ENCODE results near the gene AMDHD1. TPM values are rescaled to one million over a fixed set of nuclear protein-coding genes. Genes with fewer than 3 reads are reported as not detected.

AMDHD1 gene
- total and polyA plus RNA-seq, 2 of the 8 experiments (the other 6 are each of a cell fraction or from before 2014, with no cell fraction given): 0.14 TPM; not detected in 1

GRCh38 chr12:95898081-95898480, 45.0 kb upstream of the AMDHD1 start:
- Histone ChIP-seq H3K4ac (replicated peaks; ENCODE audit: insufficient read length, low read depth, low read length) (no peak overlapping the region), H2BK120ac (replicated peaks; ENCODE audit: low read depth, low read length) (no peak overlapping the region), H2BK15ac (ENCODE audit: low read length) (no peak overlapping the region), H3K9ac (replicated peaks in 1 of 4; ENCODE audit: extremely low read depth in 1 of 4, low read depth in 3 of 4, low read length in 3 of 4) (no peak overlapping the region), H3K27ac (ENCODE audit: low read depth, low read length) (no peak overlapping the region), H3K4me2 (ENCODE audit: insufficient read depth in 1 of 2, low read depth in 2 of 2, low read length in 2 of 2) (no peak overlapping the region), H2AK5ac (ENCODE audit: low read depth, low read length) (no peak overlapping the region), H2BK5ac (ENCODE audit: low read depth, low read length) (no peak overlapping the region), H2AFZ (ENCODE audit: low read length) (no peak overlapping the region), H3K23ac (ENCODE audit: insufficient read length) (no peak overlapping the region), H4K5ac (ENCODE audit: insufficient read length, low read depth, low read length) (no peak overlapping the region), H4K91ac (replicated peaks; ENCODE audit: insufficient read length, low read length) (no peak overlapping the region), H3K14ac (ENCODE audit: insufficient read length) (no peak overlapping the region), H3K18ac (ENCODE audit: extremely low read depth, low read length) (no peak overlapping the region), H3K27me3 (replicated peaks in 1 of 4; ENCODE audit: control insufficient read depth in 3 of 4, extremely low read depth in 1 of 4, insufficient read depth in 3 of 4, low read length in 3 of 4) (no peaks in the 10 kb centered on the region), H3K9me3 (ENCODE audit: insufficient read depth in 2 of 2, low read depth in 1 of 2, low read length in 1 of 2) (no peaks in the 10 kb centered on the region), H2BK12ac (ENCODE audit: low read depth, low read length) (no peak overlapping the region), H3K79me2 (ENCODE audit: control insufficient read depth in 1 of 2, insufficient read depth in 2 of 2, low read length in 2 of 2) (no peaks in the 10 kb centered on the region), H3K79me1 (ENCODE audit: low read depth, low read length) (no peaks in the 10 kb centered on the region), H3K56ac (replicated peaks; ENCODE audit: insufficient read length, low read depth, low read length) (no peak overlapping the region), H3K4me1 (replicated peaks in 1 of 4; ENCODE audit: control insufficient read depth in 3 of 4, insufficient read depth in 4 of 4, low read length in 3 of 4) (no peaks in the 10 kb centered on the region), H3K23me2 (ENCODE audit: low read depth, low read length) (no peaks in the 10 kb centered on the region), H3K36me3 (ENCODE audit: control insufficient read depth in 2 of 4, insufficient read depth in 4 of 4, low read length in 3 of 4) (no peaks in the 10 kb centered on the region), H4K20me1 (replicated peaks in 1 of 2; ENCODE audit: control insufficient read depth in 1 of 2, insufficient read depth in 2 of 2, low read length in 2 of 2) (no peaks in the 10 kb centered on the region), H2BK20ac (ENCODE audit: low read length) (no peak overlapping the region), H4K8ac (ENCODE audit: extremely low read depth, insufficient read depth, low read length) (no peak overlapping the region), H3K4me3 (ENCODE audit: extremely low read depth in 1 of 4, insufficient read depth in 2 of 4, low read depth in 3 of 4, low read length in 4 of 4) (no peak overlapping the region)
- DNase-seq (ENCODE audit: low read depth in 1 of 2, low spot score in 2 of 2): no peak
- ChIA-PET POLR2A (ENCODE audit: partially characterized antibody) (no interaction called here), CTCF (ENCODE audit: partially characterized antibody) (interaction anchor here (1.6 kb wide), 1 partner anchor 20 kb away, joined by 4 read pairs; no protein-coding TSS in a partner anchor)
- FAIRE-seq: no peak
- WGBS, 2 experiments (ENCODE audit: extremely low coverage in 1 of 2, insufficient coverage in 1 of 2, insufficient read length in 1 of 2, insufficient replicate concordance in 2 of 2, low coverage in 1 of 2, low lambda C conversion rate in 2 of 2, missing lambda C conversion rate in 1 of 2): 87% methylated on average over 4 of the region's 4 CpGs; no CpG with 5 or more reads in 1 of the 2 experiments
- TF ChIP-seq CTBP2 (IDR thresholded peaks at IDR 0.05; ENCODE audit: borderline replicate concordance, insufficient read depth, insufficient read length, low read length) (no peak), SAP30 (IDR thresholded peaks at IDR 0.05; ENCODE audit: insufficient read depth, insufficient replicate concordance, low read length) (no peak), EP300 (IDR thresholded peaks at IDR 0.05; ENCODE audit: borderline replicate concordance in 1 of 2, low read depth in 2 of 2, low read length in 2 of 2) (no peak), CHD1 (IDR thresholded peaks at IDR 0.05; ENCODE audit: low read depth, low read length) (no peak), RAD21 (IDR thresholded peaks at IDR 0.05 in 1 of 2, conservative IDR thresholded peaks at IDR 0.05 in 1 of 2; ENCODE audit: low read depth in 2 of 2, low read length in 2 of 2) (no peak), CBX8 (IDR thresholded peaks at IDR 0.05; ENCODE audit: borderline replicate concordance, low read depth, low read length) (no peak), BACH1 (IDR thresholded peaks at IDR 0.05; ENCODE audit: low read length) (no peak), EGR1 (IDR thresholded peaks at IDR 0.05; ENCODE audit: borderline replicate concordance, low read depth, low read length) (no peak), SUZ12 (IDR thresholded peaks at IDR 0.05; ENCODE audit: low read length) (no peak), NANOG (IDR thresholded peaks at IDR 0.05; ENCODE audit: insufficient read depth, low read depth, low read length, poor library complexity, severe bottlenecking) (no peak), MAFK (IDR thresholded peaks at IDR 0.05; ENCODE audit: low read depth, low read length) (no peak), BCL11A (IDR thresholded peaks at IDR 0.05; ENCODE audit: low read depth in 2 of 2, low read length in 2 of 2) (no peak), SP1 (IDR thresholded peaks at IDR 0.05; ENCODE audit: low read depth, low read length) (no peak)
- TF ChIP-seq, protein P1, sequence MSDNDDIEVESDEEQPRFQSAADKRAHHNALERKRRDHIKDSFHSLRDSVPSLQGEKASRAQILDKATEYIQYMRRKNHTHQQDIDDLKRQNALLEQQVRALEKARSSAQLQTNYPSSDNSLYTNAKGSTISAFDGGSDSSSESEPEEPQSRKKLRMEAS (IDR thresholded peaks at IDR 0.05): no peak
